Endothelial cell (in vitro differentiated cells): ENCODE measurements around the gene MTCH1. TPM values are rescaled to one million over a fixed set of nuclear protein-coding genes. Genes with fewer than 3 reads are reported as not detected.

Source experiments
- DNase-seq: peaks from one replicate; pipeline ENCODE4 v3.0.0; 2021; ENCODE audit warnings: low spot score
- H3K27ac Mint-ChIP-seq: one replicate; pipeline ENCODE4 v1.8.0; 2021; ENCODE audit warnings: mixed read lengths, inconsistent platforms; ENCODE audit not compliant: unreplicated experiment
- H3K27me3 Mint-ChIP-seq: one replicate; pipeline ENCODE4 v1.8.0; 2021; ENCODE audit warnings: mild to moderate bottlenecking, moderate library complexity, mixed read lengths, inconsistent platforms; ENCODE audit not compliant: unreplicated experiment
- H3K36me3 Mint-ChIP-seq: one replicate; pipeline ENCODE4 v1.8.0; 2021; ENCODE audit warnings: mild to moderate bottlenecking, low read depth, mixed read lengths, inconsistent platforms; ENCODE audit not compliant: unreplicated experiment
- H3K4me1 Mint-ChIP-seq: one replicate; pipeline ENCODE4 v1.8.0; 2021; ENCODE audit warnings: mild to moderate bottlenecking, mixed read lengths, inconsistent platforms; ENCODE audit not compliant: unreplicated experiment
- H3K4me3 Mint-ChIP-seq: one replicate; pipeline ENCODE4 v1.8.0; 2021; ENCODE audit warnings: mild to moderate bottlenecking, mixed read lengths, inconsistent platforms; ENCODE audit not compliant: unreplicated experiment
- H3K9me3 Mint-ChIP-seq: one replicate; pipeline ENCODE4 v1.8.0; 2021; ENCODE audit warnings: mixed read lengths, inconsistent platforms; ENCODE audit not compliant: unreplicated experiment
- CTCF ChIP-seq: fragments of 200-600 bp; sonication (generic); IDR thresholded peaks from one replicate; pipeline ENCODE4 v1.5.0; 2021; ENCODE audit warnings: antibody characterized with exemption; ENCODE audit not compliant: unreplicated experiment
- total RNA-seq: library from RNA; stranded (reverse); fragmentation: NEBNext Ultra II Directional; extraction: Animal tissue kit (Norgen Biotek cat#: 25700); gene quantifications from one replicate; pipeline ENCODE4 v1.2.1, GENCODE V29; 2021; ENCODE audit not compliant: unreplicated experiment

The MTCH1 gene
- total RNA-seq, 1 donor from 2014 or later: 304 TPM

DNA sequence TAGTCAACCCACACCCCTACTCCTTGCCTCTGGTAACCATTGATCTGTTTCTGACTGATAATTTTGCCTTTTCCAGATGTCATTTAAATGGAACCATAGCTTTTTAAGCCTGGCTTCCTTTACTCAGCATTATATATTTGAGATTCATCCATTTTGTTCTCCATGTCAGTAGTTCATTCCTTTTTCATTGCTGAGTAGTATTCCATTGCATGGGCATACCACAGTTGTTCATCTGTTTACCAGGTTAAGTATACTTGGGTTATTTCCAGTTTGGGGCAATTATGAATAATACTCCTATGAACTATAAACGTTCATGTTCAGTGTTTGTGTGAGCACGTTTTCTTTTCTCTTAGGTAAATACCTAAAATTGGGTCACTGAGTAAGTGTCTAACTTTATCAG, 44.6 kb upstream of the MTCH1 start:
- no peaks in the 10 kb centered on the region for H3K4me1 Mint-ChIP-seq
- TF ChIP-seq CTCF: no peak
- H3K27me3 Mint-ChIP-seq: peaks cover 10% of the 10 kb centered on the region
- no peaks in the 10 kb centered on the region for H3K9me3 Mint-ChIP-seq
- H3K27ac Mint-ChIP-seq: no peak overlapping the region
- DNase-seq: no peak
- no peak overlapping the region for H3K4me3 Mint-ChIP-seq
- H3K36me3 Mint-ChIP-seq: no peaks in the 10 kb centered on the region

DNA sequence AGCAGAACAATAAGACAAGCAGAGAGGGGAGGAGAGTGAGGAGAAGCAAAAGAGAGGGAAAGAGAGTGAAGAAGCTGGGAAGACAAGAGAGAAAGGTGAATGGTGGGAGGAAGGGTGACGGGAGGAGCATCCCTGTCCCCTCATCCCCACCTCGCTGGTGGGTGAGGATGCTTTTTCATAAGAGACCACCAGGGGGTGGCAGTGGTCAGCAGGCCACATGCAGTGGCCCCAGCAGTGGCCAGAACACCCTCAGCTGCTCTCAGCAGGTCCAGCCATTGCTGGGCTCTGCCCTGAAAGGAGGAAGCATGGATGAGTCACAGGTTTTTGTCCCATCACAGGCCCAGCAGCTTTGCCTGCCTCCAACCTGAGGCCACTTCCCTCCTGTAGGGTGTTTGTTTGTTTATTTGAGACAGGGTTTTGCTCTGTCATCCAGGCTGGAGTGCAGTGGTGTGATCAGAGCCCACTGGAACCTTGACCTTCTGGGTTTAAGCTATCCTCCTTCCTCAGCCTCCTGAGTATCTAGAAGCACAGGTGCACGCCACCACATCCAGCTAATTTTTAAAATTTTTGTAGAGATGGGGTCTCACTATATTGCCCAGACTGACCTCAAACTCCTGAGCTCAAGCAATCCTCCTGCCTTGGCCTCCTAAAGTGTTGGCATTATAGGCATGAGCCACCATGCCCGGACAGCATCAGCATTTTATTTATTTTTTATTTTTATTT, 43.4 kb upstream of the MTCH1 start:
- H3K27me3 Mint-ChIP-seq: peaks cover 10% of the 10 kb centered on the region
- H3K27ac Mint-ChIP-seq: no peak overlapping the region
- DNase-seq: peak; percentile 79
- H3K4me3 Mint-ChIP-seq: no peak overlapping the region
- no peaks in the 10 kb centered on the region for H3K4me1 Mint-ChIP-seq
- TF ChIP-seq CTCF: peak; percentile 85
- H3K36me3 Mint-ChIP-seq: no peaks in the 10 kb centered on the region
- no peaks in the 10 kb centered on the region for H3K9me3 Mint-ChIP-seq

DNA sequence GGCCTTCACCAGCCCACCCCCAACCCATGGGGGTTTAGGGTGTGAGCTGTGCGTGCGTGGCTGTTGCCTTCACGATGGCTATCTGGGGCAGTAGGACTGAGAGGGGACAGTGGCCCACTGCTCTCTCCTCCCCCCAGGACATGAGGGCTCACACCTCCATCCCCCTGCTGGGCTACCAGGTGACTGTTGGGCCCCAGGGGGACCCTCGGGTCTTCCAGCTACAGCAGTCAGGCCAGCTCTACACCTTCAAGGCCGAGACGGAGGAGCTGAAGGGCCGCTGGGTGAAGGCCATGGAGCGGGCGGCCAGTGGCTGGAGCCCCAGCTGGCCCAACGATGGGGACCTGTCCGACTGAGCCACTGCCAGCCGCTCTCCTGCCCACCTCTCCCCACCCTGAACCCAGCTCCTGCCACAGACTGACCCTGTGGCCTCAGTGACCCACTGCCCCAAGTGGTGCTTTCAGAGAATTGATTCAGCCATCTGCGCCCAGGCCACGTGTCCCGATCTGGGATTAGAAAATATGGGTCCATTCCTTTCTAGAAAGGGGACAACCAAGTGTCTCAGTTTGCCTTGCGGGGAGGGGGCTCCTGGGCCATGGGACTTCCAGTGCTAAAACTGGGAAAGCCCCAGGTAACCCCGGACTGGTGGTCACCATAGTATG, 41.9 kb upstream of the MTCH1 start:
- no peaks in the 10 kb centered on the region for H3K9me3 Mint-ChIP-seq
- no peaks in the 10 kb centered on the region for H3K36me3 Mint-ChIP-seq
- peaks cover 9% of the 10 kb centered on the region for H3K27me3 Mint-ChIP-seq
- H3K4me1 Mint-ChIP-seq: no peaks in the 10 kb centered on the region
- no peak for DNase-seq
- no peak overlapping the region for H3K4me3 Mint-ChIP-seq
- no peak for TF ChIP-seq CTCF
- H3K27ac Mint-ChIP-seq: no peak overlapping the region

DNA sequence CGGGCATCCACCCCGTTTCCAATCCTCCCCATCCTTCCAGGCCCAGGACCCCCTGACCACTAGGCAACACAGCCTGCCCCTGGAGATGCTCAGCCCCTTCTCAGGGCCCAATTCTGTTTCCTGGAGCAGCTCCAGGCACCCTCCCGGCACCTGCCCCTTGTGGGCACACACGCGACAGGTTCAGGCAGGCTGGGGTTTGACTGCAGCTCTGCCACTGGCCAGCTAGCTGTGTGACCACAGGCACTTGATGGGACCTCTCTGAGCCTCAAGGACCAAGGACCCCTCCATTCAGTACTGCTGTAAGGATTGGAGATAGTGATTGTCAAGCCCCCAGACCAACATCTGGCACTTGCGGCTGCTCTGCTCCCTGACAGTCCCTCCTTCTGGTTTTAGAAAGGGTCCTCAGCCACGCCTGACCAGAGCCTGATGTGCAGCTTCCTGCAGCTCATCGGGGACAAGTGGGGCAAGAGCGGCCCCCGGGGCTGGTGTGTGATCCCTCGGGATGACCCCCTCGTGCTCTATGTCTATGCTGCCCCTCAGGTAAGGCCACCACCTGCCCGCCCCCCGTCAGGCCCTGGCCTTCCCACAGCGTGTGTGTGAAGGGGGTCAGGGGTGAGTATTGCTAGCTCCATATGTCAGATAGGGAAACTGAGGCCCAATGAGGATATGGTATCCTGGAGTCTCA, 41.2 kb upstream of the MTCH1 start:
- H3K4me1 Mint-ChIP-seq: no peaks in the 10 kb centered on the region
- DNase-seq: no peak
- H3K27ac Mint-ChIP-seq: no peak overlapping the region
- no peak overlapping the region for H3K4me3 Mint-ChIP-seq
- no peak for TF ChIP-seq CTCF
- no peaks in the 10 kb centered on the region for H3K9me3 Mint-ChIP-seq
- H3K36me3 Mint-ChIP-seq: no peaks in the 10 kb centered on the region
- H3K27me3 Mint-ChIP-seq: peaks cover 7% of the 10 kb centered on the region
